HG02970 (cell line): Measurements from ENCODE around the gene PGAP2.
"Not testable (repeated sequence)": the region's sequence is repeated elsewhere in the genome, so short reads cannot be mapped to it uniquely, and the experiment has no call there.

Experiments used
- ATAC-seq: cut with Tn5 transposase; IDR thresholded peaks from one replicate; pipeline ENCODE4 v1.9.1; 2021; ENCODE audit warnings: mild to moderate bottlenecking, moderate library complexity, moderate number of reproducible peaks; ENCODE audit not compliant: unreplicated experiment, low FRiP score

Gene PGAP2

DNA sequence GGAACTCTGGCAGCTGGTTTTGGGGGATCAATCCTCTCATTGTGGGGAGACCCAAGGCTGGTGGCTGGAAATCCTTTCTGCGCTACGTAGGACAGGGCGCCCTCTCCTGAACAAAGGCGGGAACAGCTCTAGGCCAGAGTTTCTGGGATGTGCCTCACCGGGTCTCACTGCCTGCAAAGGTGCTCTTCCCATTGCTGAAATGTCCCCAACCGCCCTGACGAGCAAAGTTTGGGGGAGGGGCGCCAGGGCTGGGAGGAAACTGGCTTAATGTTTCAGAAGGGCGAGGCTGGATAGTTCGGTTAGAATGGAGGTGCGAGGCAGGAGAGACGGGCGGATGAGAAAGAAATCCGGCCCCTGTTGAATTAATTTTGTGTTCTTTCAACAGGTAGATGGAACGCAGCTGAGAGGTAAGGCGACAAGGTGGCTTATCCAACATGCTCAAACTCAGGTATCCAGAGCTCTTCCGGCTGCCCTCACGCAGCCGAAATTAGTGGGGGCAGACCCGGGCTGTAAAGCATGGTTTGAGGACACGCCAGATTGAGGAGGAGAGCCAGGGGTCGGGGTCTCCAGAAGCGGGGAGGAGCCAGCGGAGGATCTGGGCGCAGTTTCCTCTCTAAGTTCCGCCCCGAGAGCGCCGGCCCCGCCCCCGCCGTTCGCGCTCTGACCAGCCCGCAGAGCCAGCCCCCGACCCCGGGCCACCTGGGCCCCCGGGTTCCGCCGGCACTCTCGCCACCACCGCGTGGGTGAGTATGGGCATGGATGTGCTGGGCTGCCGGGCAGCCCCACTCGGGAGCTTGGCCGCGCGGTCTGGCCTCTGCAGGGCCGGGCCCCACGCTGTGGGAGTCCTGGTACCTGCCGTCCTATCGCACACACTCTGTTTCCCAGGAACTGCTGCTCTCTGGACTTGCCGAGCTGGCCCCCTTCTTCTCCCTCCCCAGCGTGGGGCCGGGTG is at the start of gene PGAP2:
Gene PGAP2, plus strand, starts transcription at position 652 of the 952 bp plus-strand sequence. CDS start 2,700 bp downstream, outside the sequence.
- ATAC-seq, result no peak

DNA sequence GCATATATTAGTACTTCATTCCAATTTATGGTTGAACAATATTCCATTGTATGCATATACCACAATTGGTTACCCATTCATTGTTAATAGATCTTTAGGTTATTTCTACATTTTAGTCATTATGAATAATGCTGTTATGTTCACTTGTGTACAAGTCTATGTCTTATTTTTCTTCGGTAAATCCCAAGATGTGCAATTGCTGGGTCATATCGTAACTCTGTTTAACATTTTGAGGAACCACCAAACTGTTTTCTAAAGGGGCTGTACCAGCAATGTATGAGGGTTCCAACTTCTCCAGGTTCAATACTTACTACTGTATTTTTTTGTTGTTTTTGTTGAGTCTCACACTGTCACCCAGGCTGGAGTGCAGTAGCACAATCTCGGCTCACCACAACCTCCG is 44.1 kb upstream of the PGAP2 start:
- no peak for ATAC-seq

- not testable (repeated sequence) for ATAC-seq
Measured at GRCh38 chr11:3766836-3767235, 41.5 kb upstream of the PGAP2 start.

GRCh38 chr11:3767536-3767935 is 40.8 kb upstream of the PGAP2 start:
- ATAC-seq, result no peak

DNA sequence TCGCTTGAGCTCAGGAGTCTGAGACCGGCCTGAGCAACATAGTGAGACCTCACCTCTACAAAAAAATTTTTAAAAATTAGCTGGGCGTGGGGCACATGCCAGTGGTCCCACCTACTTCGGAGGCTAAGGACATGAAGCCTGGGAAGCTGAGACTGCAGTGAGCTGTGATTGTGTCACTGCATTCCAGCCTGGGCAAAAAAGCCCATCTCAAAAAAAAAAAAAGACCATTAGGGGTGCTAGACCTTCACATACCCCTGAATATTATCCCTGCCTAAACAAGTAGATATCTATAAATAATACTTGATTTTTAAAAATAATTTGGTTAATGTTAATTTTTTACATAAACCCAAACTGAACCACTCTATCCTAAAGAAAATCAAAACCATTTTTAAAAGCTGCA is 35.2 kb upstream of the PGAP2 start:
- ATAC-seq, result no peak

DNA sequence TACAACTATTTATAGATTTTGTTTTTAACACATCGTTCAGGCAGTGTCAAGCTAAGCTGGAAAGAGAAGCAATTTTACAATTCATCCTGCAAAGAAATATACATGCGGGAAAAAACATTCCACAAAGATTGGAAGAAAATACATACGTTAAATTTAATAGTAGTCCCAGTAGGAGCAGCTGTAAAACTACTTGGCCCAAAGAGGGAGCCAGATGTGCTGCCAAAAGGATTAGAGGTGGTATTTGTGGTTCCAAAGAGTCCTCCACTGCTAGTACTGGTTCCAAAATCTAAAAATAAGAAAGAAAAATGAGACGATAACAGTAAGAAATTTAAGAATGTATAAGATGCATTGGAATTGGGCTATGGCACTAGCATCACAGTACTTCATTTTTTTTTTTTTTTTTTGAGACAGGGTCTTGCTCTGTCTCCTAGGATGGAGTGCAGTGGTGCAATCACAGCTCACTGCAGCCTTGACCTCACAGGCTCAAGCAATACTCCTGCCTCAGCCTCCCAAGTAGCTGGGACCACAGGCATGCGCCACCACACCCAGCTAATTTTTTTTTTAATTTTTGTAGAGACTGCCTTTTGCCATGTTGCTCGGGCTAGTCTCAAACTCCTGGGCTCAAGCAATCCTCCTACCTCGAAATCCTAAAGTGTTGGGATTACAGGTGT is 32.5 kb upstream of the PGAP2 start:
- no peak for ATAC-seq

DNA sequence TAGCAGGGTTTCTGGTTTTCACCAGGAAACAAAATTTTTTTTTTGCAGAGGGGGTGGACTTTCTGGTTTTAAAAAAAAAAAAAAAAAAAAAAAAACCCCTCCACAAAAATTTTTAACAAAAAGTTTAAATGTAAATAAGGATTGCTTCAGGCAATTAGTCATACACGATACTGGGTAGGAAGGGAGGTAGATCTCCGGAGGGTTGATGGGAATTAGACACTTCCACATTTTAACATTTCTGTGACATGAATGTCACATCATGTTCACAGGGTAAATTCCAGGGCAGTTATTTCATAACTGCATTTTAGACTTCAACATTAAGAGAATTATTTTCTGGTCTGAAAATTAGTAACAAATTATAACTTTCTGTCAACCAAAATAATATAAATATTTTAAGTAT is 26.9 kb upstream of the PGAP2 start:
- ATAC-seq, result no peak

DNA sequence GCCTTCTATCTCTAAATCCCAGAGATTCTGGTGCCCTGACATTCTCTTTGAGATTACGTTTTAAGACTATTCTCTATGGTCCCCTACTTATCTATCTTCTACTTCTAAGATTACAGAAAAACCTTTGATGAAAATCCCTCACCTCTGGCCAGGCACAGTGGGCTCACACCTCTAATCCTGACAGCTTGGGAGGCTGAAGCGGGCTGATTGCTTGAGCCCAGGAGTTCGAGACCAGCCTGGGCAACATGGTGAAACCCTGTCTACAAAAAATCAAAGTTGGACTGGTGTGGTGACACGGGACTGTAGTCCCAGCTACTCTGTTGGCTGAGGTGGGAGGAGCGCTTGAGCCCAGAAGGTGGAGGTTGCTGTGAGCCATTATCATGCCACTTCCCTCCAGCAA is 25.4 kb upstream of the PGAP2 start:
- no peak for ATAC-seq

DNA sequence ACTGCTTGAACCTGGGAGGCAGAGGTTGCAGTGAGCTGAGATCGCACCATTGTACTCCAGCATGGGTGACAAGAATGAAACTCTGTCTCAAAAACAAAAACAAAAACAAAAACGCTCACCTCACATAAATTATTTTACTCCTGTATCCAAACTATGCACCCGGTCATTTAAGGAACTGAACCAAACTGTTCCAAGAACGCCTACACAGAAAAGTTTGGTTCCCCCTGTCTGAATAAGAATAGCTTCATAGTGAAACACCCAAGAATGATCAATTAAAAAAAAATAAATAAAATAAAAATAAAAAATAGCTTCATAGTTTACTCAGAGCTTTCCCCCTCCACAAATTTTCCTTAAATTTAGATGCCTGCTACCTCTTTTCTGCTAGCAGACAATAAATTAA is 24.7 kb upstream of the PGAP2 start:
- ATAC-seq, result no peak

DNA sequence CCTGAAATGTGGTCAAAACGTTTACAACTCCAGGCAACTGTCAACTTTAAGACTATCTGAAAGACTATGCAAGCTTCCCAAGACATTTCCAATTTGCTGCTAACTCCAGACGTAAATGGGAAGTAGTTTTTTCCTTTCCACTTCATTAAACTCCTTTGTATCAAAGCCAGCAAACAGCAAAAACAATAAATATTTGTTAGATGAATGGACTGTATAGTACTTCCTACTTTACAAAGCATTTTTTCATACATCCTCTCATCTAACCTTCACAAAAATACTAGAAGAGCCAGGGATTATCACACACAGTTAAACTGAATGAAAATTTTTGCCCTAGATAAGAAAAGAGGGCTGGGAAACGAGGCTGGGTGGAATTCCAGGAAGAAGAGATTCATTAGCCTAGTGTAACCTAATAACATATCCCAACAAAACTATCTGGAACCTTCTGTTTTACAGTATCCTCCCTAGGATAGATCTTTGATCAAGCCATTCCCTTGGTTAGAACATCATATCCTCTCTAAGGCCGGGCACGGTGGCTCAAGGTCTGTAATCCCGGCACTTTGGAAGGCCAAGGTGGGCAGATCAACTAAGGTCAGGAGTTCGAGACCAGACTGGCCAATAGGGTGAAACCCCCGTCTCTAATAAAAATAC is 21.5 kb upstream of the PGAP2 start:
- no peak for ATAC-seq

- ATAC-seq, result not testable (repeated sequence)
Measured at GRCh38 chr11:3794387-3794786, 14.0 kb upstream of the PGAP2 start.

- no peak for ATAC-seq
Measured at GRCh38 chr11:3795131-3796001, 13.0 kb upstream of the PGAP2 start.

DNA sequence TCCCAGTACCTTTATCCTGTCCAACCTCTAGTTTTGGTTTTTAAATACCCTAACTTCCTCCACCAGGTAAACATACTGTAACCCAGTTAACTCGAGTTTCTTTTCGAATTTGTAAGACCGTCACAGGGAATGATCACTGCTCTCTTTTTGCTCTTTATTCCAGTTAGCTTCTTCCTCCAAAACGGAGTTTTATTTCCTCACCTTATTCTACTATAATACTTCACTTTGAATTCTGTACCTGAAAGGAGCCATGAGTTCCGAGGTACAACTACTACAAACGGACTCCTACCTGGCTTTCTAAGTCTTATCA is 12.4 kb upstream of the PGAP2 start:
- ATAC-seq, result no peak

DNA sequence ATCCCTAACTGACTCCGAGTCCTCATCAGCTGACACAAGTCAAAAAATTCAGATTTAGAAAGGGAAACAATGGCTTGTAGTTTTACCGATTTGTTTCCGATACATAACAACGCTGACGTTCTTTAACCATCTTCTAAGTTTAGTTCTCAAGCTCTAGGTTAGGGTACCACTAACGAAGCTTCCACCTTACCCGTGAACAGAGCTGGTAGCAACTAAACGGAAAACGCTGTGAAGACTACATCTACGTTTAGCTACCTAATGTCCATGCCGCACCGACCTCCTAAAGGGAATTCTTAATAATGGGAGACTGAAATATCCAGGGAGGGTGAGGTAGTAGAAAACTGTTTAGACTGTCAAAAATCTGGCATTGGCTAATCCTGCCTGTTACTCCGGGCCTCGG is 12.0 kb upstream of the PGAP2 start:
- no peak for ATAC-seq

GRCh38 chr11:3796801-3797328 is 11.5 kb upstream of the PGAP2 start:
- ATAC-seq, result no peak

DNA sequence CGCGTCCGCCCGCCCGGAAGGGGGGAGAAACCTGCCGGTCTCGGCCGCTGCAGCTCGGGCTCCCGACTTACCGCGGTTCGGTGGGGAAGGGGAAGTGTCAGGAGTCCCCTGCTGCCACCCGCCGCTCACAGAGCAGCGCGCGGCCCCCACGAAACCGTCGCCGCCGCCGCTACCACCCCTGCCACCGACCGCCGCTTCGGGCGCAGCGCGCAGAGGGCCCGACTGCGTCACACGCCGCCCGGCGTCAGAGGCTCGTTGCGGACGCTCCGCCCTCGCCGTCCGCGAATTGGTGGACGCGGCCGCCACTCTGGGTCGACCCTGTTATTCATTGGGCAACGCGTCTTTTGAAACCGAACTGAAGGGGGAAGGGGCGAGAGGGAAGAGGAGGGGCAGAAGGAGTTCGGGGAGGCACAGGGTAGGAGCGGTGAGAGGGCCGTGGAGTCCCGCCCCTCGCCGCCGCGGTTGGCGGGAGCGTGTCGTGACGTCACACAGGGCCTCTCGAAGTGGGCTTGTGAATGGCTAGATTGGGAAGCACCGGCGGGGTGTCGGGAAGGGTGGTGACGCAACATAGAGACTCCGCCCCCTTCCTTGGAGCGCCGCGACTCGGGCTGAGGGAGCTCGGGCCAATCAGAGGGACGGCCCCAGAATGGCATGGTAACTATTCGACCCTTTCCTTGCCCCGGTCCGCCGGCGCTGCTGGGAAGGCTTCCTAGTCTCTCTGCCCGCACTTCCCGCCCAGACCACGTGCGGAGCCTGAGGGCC is 10.8 kb upstream of the PGAP2 start, which contains the start of gene NUP98:
Gene NUP98, minus strand, starts transcription at position 226 of the 762 bp plus-strand sequence. CDS start 15,437 bp downstream, outside the sequence.
- ATAC-seq, result peak; percentile 94

DNA sequence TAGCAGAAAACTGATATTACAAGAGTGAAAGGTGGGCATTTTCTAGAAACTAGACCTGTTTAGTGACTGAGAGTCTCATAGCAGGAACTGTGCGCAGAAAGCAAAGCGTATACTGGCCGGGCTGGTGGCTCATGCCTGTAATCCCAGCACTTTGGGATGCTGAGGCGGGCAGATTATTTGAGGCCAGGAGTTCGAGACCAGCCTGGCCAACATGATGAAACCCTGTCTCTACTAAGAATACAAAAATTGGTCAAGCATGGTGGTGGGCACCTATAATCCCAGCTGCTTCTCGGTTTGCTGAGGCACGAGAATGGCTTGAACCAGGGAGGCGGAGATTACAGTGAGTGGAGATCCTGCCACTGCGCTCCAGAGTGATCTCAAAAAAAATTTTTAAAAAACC is 9.2 kb upstream of the PGAP2 start:
- no peak for ATAC-seq

GRCh38 chr11:3799873-3800272 is 8.5 kb upstream of the PGAP2 start:
- no peak for ATAC-seq
